ENCODE measurements around the gene BTBD6.
"Not testable (repeated sequence)": the region's sequence is repeated elsewhere in the genome, so short reads cannot be mapped to it uniquely, and the experiment has no call there.

Gene BTBD6

DNA sequence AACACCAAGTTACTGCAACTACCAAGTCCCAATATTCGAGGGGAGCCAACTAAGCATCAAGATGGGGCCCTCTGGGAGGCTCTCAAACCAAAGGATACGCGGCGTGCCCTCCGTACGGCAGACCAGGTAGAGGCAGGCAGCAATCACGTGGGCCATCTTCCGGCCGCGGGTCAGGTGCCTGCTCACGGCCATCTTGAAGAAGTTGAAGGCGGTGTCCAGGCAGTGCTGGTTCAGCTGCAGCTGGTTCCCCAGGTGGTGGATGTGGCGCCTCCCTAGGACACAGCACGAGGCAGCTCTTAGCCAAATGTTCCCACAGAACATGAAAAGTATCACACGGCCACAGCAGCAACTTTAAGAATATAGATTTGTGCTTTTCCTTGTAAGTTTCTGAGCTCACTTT lies 24.3 kb downstream of the BTBD6 start:
- H3K27ac ChIP-seq, result no peak overlapping the region
- H3K9me3 ChIP-seq (ENCODE audit: control insufficient read depth, low read length), result no peaks in the 10 kb centered on the region
- H3K4me3 ChIP-seq (ENCODE audit: low read depth, low read length), result no peak overlapping the region
- no peak overlapping the region for H3K4me2 ChIP-seq (ENCODE audit: low read length)
- no peaks in the 10 kb centered on the region for H3K36me3 ChIP-seq (ENCODE audit: control insufficient read depth, insufficient read depth, low read length)
- H2AFZ ChIP-seq, result no peak overlapping the region
- H3K79me2 ChIP-seq, result peaks cover 27% of the 10 kb centered on the region
- no peaks in the 10 kb centered on the region for H3K27me3 ChIP-seq (ENCODE audit: control insufficient read depth, insufficient read depth, low read length)
- H3K4me1 ChIP-seq, result peaks cover 8% of the 10 kb centered on the region
- no peak overlapping the region for H3K9ac ChIP-seq
- TF ChIP-seq, protein P1, sequence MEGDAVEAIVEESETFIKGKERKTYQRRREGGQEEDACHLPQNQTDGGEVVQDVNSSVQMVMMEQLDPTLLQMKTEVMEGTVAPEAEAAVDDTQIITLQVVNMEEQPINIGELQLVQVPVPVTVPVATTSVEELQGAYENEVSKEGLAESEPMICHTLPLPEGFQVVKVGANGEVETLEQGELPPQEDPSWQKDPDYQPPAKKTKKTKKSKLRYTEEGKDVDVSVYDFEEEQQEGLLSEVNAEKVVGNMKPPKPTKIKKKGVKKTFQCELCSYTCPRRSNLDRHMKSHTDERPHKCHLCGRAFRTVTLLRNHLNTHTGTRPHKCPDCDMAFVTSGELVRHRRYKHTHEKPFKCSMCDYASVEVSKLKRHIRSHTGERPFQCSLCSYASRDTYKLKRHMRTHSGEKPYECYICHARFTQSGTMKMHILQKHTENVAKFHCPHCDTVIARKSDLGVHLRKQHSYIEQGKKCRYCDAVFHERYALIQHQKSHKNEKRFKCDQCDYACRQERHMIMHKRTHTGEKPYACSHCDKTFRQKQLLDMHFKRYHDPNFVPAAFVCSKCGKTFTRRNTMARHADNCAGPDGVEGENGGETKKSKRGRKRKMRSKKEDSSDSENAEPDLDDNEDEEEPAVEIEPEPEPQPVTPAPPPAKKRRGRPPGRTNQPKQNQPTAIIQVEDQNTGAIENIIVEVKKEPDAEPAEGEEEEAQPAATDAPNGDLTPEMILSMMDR (IDR thresholded peaks at IDR 0.05), result no peak

DNA sequence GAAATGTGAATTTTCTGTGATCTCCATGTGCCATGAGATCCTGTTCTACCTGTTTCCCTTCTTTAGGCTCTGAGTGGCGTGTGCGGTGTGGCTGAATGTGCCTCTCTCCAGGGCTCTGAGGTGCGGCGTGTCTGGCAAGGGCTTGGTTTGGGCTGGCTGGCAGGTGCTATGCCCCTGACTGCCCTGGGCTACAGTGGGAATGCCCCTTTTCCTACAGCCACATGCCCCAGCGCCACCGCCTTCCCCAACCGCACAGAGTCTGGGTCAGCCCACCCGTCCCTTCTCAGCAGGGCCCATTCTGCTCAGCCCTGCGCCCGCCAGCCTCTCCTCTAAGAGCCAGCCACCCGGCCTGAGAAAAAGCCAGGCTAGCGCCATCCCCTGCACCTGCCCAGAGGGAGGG lies 24.7 kb downstream of the BTBD6 start:
- no peak overlapping the region for H3K27ac ChIP-seq
- H3K4me3 ChIP-seq (ENCODE audit: low read depth, low read length), result no peak overlapping the region
- H3K27me3 ChIP-seq (ENCODE audit: control insufficient read depth, insufficient read depth, low read length), result no peaks in the 10 kb centered on the region
- peaks cover 8% of the 10 kb centered on the region for H3K4me1 ChIP-seq
- no peak overlapping the region for H3K4me2 ChIP-seq (ENCODE audit: low read length)
- peaks cover 30% of the 10 kb centered on the region for H3K79me2 ChIP-seq
- H2AFZ ChIP-seq, result no peak overlapping the region
- H3K9ac ChIP-seq, result no peak overlapping the region
- H3K36me3 ChIP-seq (ENCODE audit: control insufficient read depth, insufficient read depth, low read length), result no peaks in the 10 kb centered on the region
- TF ChIP-seq, protein P1 (IDR thresholded peaks at IDR 0.05), result no peak
- no peaks in the 10 kb centered on the region for H3K9me3 ChIP-seq (ENCODE audit: control insufficient read depth, low read length)

DNA sequence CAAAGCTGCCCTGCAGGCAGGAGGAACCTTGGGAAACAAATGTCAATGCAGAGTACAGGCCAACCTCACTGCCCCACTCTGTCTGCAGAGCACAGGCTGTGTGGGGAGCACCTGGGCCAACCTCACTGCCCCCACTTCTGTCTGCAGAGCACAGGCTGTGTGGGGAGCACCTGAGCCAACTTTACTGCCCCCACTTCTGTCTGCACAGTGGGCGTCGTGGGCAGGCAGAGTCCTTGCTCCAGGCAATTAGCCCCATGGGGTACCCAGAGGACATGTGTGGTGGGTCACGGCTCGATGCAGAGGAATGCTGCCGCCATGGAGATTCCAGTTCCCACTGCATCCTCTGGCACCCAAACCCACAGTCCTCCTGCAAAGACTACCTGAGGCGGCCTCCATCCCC lies 26.3 kb downstream of the BTBD6 start:
- H3K27me3 ChIP-seq (ENCODE audit: control insufficient read depth, insufficient read depth, low read length), result no peaks in the 10 kb centered on the region
- no peaks in the 10 kb centered on the region for H3K9me3 ChIP-seq (ENCODE audit: control insufficient read depth, low read length)
- H3K27ac ChIP-seq, result no peak overlapping the region
- H3K4me2 ChIP-seq (ENCODE audit: low read length), result no peak overlapping the region
- no peak overlapping the region for H3K9ac ChIP-seq
- H3K4me3 ChIP-seq (ENCODE audit: low read depth, low read length), result no peak overlapping the region
- TF ChIP-seq, protein P1 (IDR thresholded peaks at IDR 0.05), result no peak
- no peaks in the 10 kb centered on the region for H3K36me3 ChIP-seq (ENCODE audit: control insufficient read depth, insufficient read depth, low read length)
- peaks cover 8% of the 10 kb centered on the region for H3K4me1 ChIP-seq
- no peak overlapping the region for H2AFZ ChIP-seq
- H3K79me2 ChIP-seq, result peaks cover 41% of the 10 kb centered on the region

DNA sequence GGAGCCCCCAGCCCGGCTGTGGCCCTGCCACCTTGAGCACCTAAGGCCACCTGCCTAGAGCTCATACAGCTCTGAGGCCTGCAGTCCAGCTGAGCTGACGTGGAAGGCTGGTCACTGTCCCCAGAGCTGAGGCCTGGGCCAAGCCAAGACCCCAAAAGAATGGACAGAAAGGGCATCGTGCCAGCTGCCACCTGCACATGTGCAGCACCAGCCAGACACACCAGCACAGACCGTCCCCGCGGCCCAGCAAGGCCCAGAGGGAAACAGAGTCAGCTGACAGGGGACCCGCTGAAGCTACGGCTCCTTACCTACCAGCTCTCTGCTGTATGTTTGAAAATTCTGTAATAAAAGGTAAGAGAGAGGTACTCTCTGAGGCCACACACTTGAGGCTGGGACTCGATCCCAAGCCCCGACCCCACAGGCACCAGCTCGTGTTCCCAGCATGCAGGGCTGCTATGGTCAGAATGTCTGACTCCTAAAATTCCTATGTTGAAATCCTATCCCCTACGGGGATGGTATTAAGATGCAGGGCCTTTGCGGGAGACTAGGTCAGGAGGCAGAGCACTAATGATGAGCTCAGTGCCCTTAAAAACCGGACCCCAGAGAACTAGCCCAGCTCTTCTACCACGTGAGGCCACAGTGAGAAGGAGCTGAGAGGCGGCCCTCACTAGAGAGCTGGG lies 27.1 kb downstream of the BTBD6 start:
- no peak overlapping the region for H2AFZ ChIP-seq
- no peak overlapping the region for H3K9ac ChIP-seq
- no peak overlapping the region for H3K4me3 ChIP-seq (ENCODE audit: low read depth, low read length)
- no peaks in the 10 kb centered on the region for H3K36me3 ChIP-seq (ENCODE audit: control insufficient read depth, insufficient read depth, low read length)
- H3K79me2 ChIP-seq, result peaks cover 49% of the 10 kb centered on the region
- H3K27me3 ChIP-seq (ENCODE audit: control insufficient read depth, insufficient read depth, low read length), result no peaks in the 10 kb centered on the region
- TF ChIP-seq, protein P1 (IDR thresholded peaks at IDR 0.05), result no peak
- H3K27ac ChIP-seq, result no peak overlapping the region
- no peak overlapping the region for H3K4me2 ChIP-seq (ENCODE audit: low read length)
- peaks cover 8% of the 10 kb centered on the region for H3K4me1 ChIP-seq
- H3K9me3 ChIP-seq (ENCODE audit: control insufficient read depth, low read length), result no peaks in the 10 kb centered on the region

DNA sequence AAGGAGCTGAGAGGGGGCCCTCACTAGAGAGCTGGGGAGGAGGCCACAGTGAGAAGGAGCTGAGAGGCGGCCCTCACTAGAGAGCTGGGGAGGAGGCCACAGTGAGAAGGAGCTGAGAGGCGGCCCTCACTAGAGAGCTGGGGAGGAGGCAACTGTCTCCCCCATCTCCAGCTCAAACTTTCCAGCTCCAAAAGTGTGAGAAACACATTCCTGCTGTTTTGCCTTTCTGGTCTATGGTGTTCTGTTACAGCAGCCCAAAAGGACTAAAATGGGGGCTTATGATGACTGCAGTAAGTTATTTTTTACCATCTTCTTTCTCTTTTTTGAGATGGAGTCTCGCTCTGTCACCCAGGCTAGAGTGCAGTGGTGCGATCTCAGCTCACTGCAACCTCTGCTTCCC lies 29.1 kb downstream of the BTBD6 start:
- peaks cover 61% of the 10 kb centered on the region for H3K79me2 ChIP-seq
- not testable (repeated sequence) for H3K27ac ChIP-seq; H3K9ac ChIP-seq; H3K4me1 ChIP-seq; H3K4me3 ChIP-seq (ENCODE audit: low read depth, low read length); H2AFZ ChIP-seq; H3K27me3 ChIP-seq (ENCODE audit: control insufficient read depth, insufficient read depth, low read length); H3K4me2 ChIP-seq (ENCODE audit: low read length); H3K36me3 ChIP-seq (ENCODE audit: control insufficient read depth, insufficient read depth, low read length); H3K9me3 ChIP-seq (ENCODE audit: control insufficient read depth, low read length)
